Measurements from ENCODE around the gene BICDL1.

DNA sequence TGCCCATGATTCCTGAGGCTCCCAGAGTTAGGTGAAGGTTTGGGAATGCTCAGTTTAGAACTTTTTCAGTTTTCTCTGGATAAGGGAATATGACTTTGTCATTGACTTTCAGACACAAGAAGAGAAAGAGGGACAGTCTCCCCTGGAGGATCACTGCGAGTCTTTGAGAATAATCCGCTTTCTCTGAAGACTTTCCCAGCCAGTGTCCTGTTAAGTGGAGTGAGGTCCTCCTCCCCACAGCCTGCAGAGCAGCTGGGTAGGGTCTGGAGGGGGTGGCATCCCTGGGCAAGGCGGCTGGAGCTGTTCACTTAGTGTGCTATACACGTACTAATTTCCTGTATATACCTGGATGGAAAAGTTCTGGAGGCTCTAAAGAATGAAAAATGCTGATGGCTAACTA is 136.0 kb downstream of the BICDL1 start:
- no peak for TF ChIP-seq CTCF (IDR thresholded peaks at IDR 0.05 in 8 of 11, conservative IDR thresholded peaks at IDR 0.05 in 3 of 11)
- TF ChIP-seq POLR2A (IDR thresholded peaks at IDR 0.05), result no peak
